IMR-90 (cell line): Measurements from ENCODE around the gene HRH2. TPM values are rescaled to one million over a fixed set of nuclear protein-coding genes. Genes with fewer than 3 reads are reported as not detected.

Experiments
- ATAC-seq: fragments of 200-7000 bp; cut with Tn5 transposase; 2 replicates; pipeline ENCODE4 v1.9.1; 2020; ENCODE audit warnings: low read depth, mild to moderate bottlenecking, moderate library complexity
- BruUV-seq: library from RNA; stranded (reverse); fragments of 400-500 nt; replicated peaks from 2 replicates; lab custom pipeline; 2021; lab: Mats Ljungman, UMichigan
- CTCF ChIA-PET: fragments of 300-600 bp; formaldehyde crosslinking; extraction: SDS; loops from one replicate; lab custom pipeline; 2021; ENCODE audit warnings: antibody characterized with exemption; lab: Yijun Ruan, JAX
- POLR2A ChIA-PET: fragments of 300-600 bp; sonication (Branson Sonifier 250); formaldehyde crosslinking; loops from one replicate; lab custom pipeline; 2022; ENCODE audit warnings: antibody characterized with exemption; ENCODE audit not compliant: unreplicated experiment; lab: Charles Lee
- DNase-seq: peaks from one replicate; pipeline ENCODE4 v3.0.0; 2013
- H2AFZ ChIP-seq: replicated peaks from 2 replicates; pipeline ENCODE3; 2013; ENCODE audit warnings: low read length, mild to moderate bottlenecking; ENCODE audit not compliant: poor library complexity
- H2AK5ac ChIP-seq: 2 replicates; pipeline ENCODE4 v1.6.1; 2013; ENCODE audit warnings: low read depth, low read length, inconsistent platforms
- H2AK9ac ChIP-seq: replicated peaks from 2 replicates; pipeline ENCODE3; 2013; ENCODE audit warnings: mild to moderate bottlenecking, low read depth, low read length, moderate library complexity; ENCODE audit not compliant: poor library complexity
- H2BK120ac ChIP-seq: 2 replicates; pipeline ENCODE4 v1.6.1; 2013; ENCODE audit warnings: low read depth, low read length, inconsistent platforms
- H2BK15ac ChIP-seq: 3 replicates; pipeline ENCODE4 v1.6.1; 2013; ENCODE audit warnings: low read depth, low read length, inconsistent platforms
- H2BK20ac ChIP-seq: 2 replicates; pipeline ENCODE4 v1.6.1; 2013; ENCODE audit warnings: low read depth, mild to moderate bottlenecking, inconsistent platforms, low read length, moderate library complexity
- H2BK5ac ChIP-seq: 2 replicates; pipeline ENCODE4 v1.6.1; 2013; ENCODE audit warnings: mild to moderate bottlenecking, low read depth, low read length, inconsistent platforms; ENCODE audit not compliant: poor library complexity, severe bottlenecking
- H3K14ac ChIP-seq: replicated peaks from 2 replicates; pipeline ENCODE4 v1.6.1; 2013; ENCODE audit warnings: low read depth, low read length, inconsistent platforms
- H3K18ac ChIP-seq: 2 replicates; pipeline ENCODE4 v1.6.1; 2013; ENCODE audit warnings: low read depth, low read length, control low read depth
- H3K23ac ChIP-seq: 2 replicates; pipeline ENCODE4 v1.6.1; 2013; ENCODE audit warnings: low read depth, low read length, inconsistent platforms
- H3K27ac ChIP-seq: 2 replicates; pipeline ENCODE4 v1.5.1; 2013; ENCODE audit warnings: mild to moderate bottlenecking, control low read depth, low read length; ENCODE audit not compliant: insufficient read depth
- H3K27me3 ChIP-seq: 2 replicates; pipeline ENCODE4 v1.6.1; 2013; ENCODE audit warnings: low read length; ENCODE audit not compliant: control insufficient read depth, insufficient read depth
- H3K36me3 ChIP-seq: 2 replicates; pipeline ENCODE4 v1.6.1; 2013; ENCODE audit warnings: low read length, mixed read lengths; ENCODE audit not compliant: control insufficient read depth, insufficient read depth
- H3K4ac ChIP-seq: 2 replicates; pipeline ENCODE4 v1.6.1; 2013; ENCODE audit warnings: low read depth, low read length, inconsistent platforms
- H3K4me1 ChIP-seq: 2 replicates; pipeline ENCODE4 v1.6.1; 2013; ENCODE audit warnings: low read length, mixed read lengths; ENCODE audit not compliant: control insufficient read depth, insufficient read depth
- H3K4me2 ChIP-seq: 2 replicates; pipeline ENCODE4 v1.6.1; 2013; ENCODE audit warnings: low read depth, mild to moderate bottlenecking, control low read depth, low read length, moderate library complexity
- H3K4me3 ChIP-seq: 2 replicates; pipeline ENCODE4 v1.5.1; 2013; ENCODE audit warnings: low read depth, mild to moderate bottlenecking, control low read depth, low read length, moderate library complexity; ENCODE audit not compliant: insufficient read depth
- H3K56ac ChIP-seq: 2 replicates; pipeline ENCODE4 v1.6.1; 2013; ENCODE audit warnings: low read length, inconsistent platforms; ENCODE audit not compliant: insufficient read depth; ENCODE audit errors: extremely low read depth
- H3K79me1 ChIP-seq, 2 experiments: 2 replicates each; pipeline ENCODE4 v1.6.1; 2013; ENCODE audit warnings: low read length in 2 of 2, inconsistent platforms in 1 of 2, low read depth in 1 of 2
- H3K9ac ChIP-seq: 2 replicates; pipeline ENCODE4 v1.6.1; 2013; ENCODE audit warnings: low read depth, low read length, control low read depth
- H3K9me1 ChIP-seq: 2 replicates; pipeline ENCODE4 v1.6.1; 2013; ENCODE audit warnings: low read length, inconsistent platforms; ENCODE audit not compliant: insufficient read depth
- H3K9me3 ChIP-seq: 2 replicates; pipeline ENCODE4 v1.6.1; 2013; ENCODE audit warnings: low read length; ENCODE audit not compliant: control insufficient read depth, insufficient read depth
- H4K20me1 ChIP-seq: 2 replicates; pipeline ENCODE4 v1.6.1; 2013; ENCODE audit warnings: low read length, inconsistent platforms; ENCODE audit not compliant: insufficient read depth
- H4K5ac ChIP-seq: 2 replicates; pipeline ENCODE4 v1.6.1; 2013; ENCODE audit warnings: mild to moderate bottlenecking, low read depth, low read length, control low read depth
- H4K8ac ChIP-seq, 2 experiments: 2 replicates each; pipeline ENCODE4 v1.6.1; 2013; ENCODE audit warnings: low read depth in 2 of 2, low read length in 2 of 2, control low read depth in 1 of 2, inconsistent platforms in 1 of 2
- H4K91ac ChIP-seq: 2 replicates; pipeline ENCODE4 v1.6.1; 2013; ENCODE audit warnings: low read depth, low read length, inconsistent platforms; ENCODE audit not compliant: insufficient read depth
- BHLHE40 ChIP-seq: fragments of 150-350 bp; IDR thresholded peaks from 2 replicates; pipeline ENCODE4 v1.6.1; 2016; ENCODE audit warnings: mild to moderate bottlenecking, low read depth, low read length
- CEBPB ChIP-seq: IDR thresholded peaks from 2 replicates; pipeline ENCODE4 v1.6.1; 2012; ENCODE audit warnings: low read depth, low read length, improper control_type of control experiment
- CHD1 ChIP-seq: IDR thresholded peaks from 2 replicates; pipeline ENCODE4 v1.6.1; 2012; ENCODE audit warnings: low read depth, low read length, improper control_type of control experiment
- CTCF ChIP-seq: conservative IDR thresholded peaks from 2 replicates; pipeline ENCODE4 v1.5.1; 2012; ENCODE audit warnings: mild to moderate bottlenecking, low read depth, low read length, improper control_type of control experiment
- FOS ChIP-seq: fragments of 150-350 bp; IDR thresholded peaks from 2 replicates; pipeline ENCODE4 v1.6.1; 2016; ENCODE audit warnings: low read depth, low read length
- MAFK ChIP-seq: IDR thresholded peaks from 2 replicates; pipeline ENCODE4 v1.6.1; 2012; ENCODE audit warnings: low read depth, low read length, improper control_type of control experiment
- MAZ ChIP-seq: IDR thresholded peaks from 2 replicates; pipeline ENCODE4 v1.6.1; 2012; ENCODE audit warnings: low read depth, mild to moderate bottlenecking, low read length, improper control_type of control experiment, moderate library complexity, borderline replicate concordance
- MXI1 ChIP-seq: IDR thresholded peaks from 2 replicates; pipeline ENCODE4 v1.6.1; 2012; ENCODE audit warnings: low read depth, mild to moderate bottlenecking, low read length, moderate library complexity, borderline replicate concordance
- NFE2L2 ChIP-seq: fragments of 150-350 bp; IDR thresholded peaks from 2 replicates; pipeline ENCODE4 v1.6.1; 2016; ENCODE audit warnings: low read depth, mild to moderate bottlenecking, low read length
- POLR2A ChIP-seq: IDR thresholded peaks from 2 replicates; pipeline ENCODE4 v1.6.1; 2012; ENCODE audit warnings: mild to moderate bottlenecking, low read depth, low read length
- RAD21 ChIP-seq: IDR thresholded peaks from 2 replicates; pipeline ENCODE4 v1.6.1; 2012; ENCODE audit warnings: low read length, improper control_type of control experiment
- RCOR1 ChIP-seq: IDR thresholded peaks from 2 replicates; pipeline ENCODE4 v1.6.1; 2012; ENCODE audit warnings: mild to moderate bottlenecking, low read length, improper control_type of control experiment; ENCODE audit not compliant: insufficient replicate concordance
- RFX5 ChIP-seq: IDR thresholded peaks from 2 replicates; pipeline ENCODE4 v1.8.0; 2012; ENCODE audit warnings: low read depth, mild to moderate bottlenecking, low read length, moderate library complexity
- SMC3 ChIP-seq: fragments of 150-350 bp; IDR thresholded peaks from 2 replicates; pipeline ENCODE4 v1.6.1; 2016; ENCODE audit warnings: low read depth, mild to moderate bottlenecking, antibody characterized with exemption, low read length, moderate library complexity
- WGBS, 2 experiments: methylation state at CpG; one replicate each; pipeline versions ENCODE4 v1.1.5 to v1.1.7; 2013; ENCODE audit warnings: missing lambda C conversion rate in 2 of 2; ENCODE audit not compliant: insufficient read length in 1 of 2; ENCODE audit errors: extremely low coverage in 2 of 2; 5-methylcytosine and 5-hydroxymethylcytosine counted together
- dilution Hi-C: fragments of 300-500 bp; cut with HindIII; formaldehyde crosslinking; loops from one replicate; pipeline ENCODE4 v1.14.3; 2018; ENCODE audit warnings: low sequenced_read_pairs; ENCODE audit not compliant: unreplicated experiment
- in situ Hi-C: fragments of 300-500 bp; cut with MboI; formaldehyde crosslinking; loops from 3 replicates; pipeline ENCODE4 v1.14.3; 2019; ENCODE audit warnings: low sequenced_read_pairs, inconsistent platforms, mixed read lengths
- intact Hi-C: fragments of 100-400 bp; cut with micrococcal nuclease; formaldehyde crosslinking; loops from 2 replicates; pipeline ENCODE4 v1.10.0; 2022
- polyA plus RNA-seq, 3 experiments: library from polyadenylated mRNA; depleted of rRNA; stranded (reverse); fragments of >200 nt; gene quantifications; 2 replicates each; pipeline ENCODE4 v1.2.3, GENCODE V29; 2012; ENCODE audit warnings: low replicate concordance in 1 of 3
- total RNA-seq: library from RNA; depleted of rRNA; stranded (reverse); fragments of >200 nt; gene quantifications from 2 replicates; pipeline ENCODE4 v1.2.3, GENCODE V29; 2012
- TF ChIP-seq, protein P1 (sequence below): fragments of 150-350 bp; IDR thresholded peaks from 2 replicates; pipeline ENCODE4 v1.6.1; 2017; ENCODE audit warnings: mild to moderate bottlenecking, antibody characterized with exemption, low read length, low read depth
- TF ChIP-seq, protein P2 (sequence below): fragments of 150-350 bp; IDR thresholded peaks from 2 replicates; pipeline ENCODE4 v1.6.1; 2016; ENCODE audit warnings: low read depth, mild to moderate bottlenecking, low read length, moderate library complexity, borderline replicate concordance

Gene HRH2
- total and polyA plus RNA-seq, 2 of the 4 experiments (the other 2 are of a cell fraction) = not detected

DNA sequence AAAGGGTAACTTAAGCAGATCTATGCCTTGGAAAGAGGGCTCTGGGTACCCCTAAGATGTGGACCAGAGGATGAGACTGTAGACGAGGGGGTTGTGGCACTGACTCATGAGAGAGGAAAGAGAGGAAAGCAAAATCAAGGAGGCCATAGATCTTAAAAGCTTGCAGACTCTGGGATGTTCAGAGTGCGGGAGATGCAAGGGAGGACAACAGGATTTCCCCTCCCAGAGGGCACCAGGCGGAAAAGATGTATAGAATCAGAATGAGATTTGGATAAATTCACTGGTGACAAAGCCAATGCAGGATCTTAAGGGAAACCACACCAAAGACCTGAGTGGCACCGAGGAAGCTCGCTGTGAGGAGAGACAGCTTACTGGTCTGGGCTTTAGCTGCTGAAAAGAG lies 27.1 kb downstream of the HRH2 start:
- Histone ChIP-seq H3K18ac (no peak overlapping the region), H4K20me1 (no peaks in the 10 kb centered on the region), H3K9me1 (no peaks in the 10 kb centered on the region), H2AFZ (no peak overlapping the region), H3K4me2 (no peak overlapping the region), H3K56ac (no peak overlapping the region), H3K9ac (no peak overlapping the region), H2BK5ac (no peak overlapping the region), H2BK20ac (no peak overlapping the region), H2AK9ac (no peak overlapping the region), H3K27me3 (no peaks in the 10 kb centered on the region), H2AK5ac (no peak overlapping the region), H4K91ac (no peak overlapping the region), H3K9me3 (peaks cover 10% of the 10 kb centered on the region), H3K4ac (no peak overlapping the region), H3K4me1 (no peaks in the 10 kb centered on the region), H2BK15ac (no peak overlapping the region), H3K4me3 (no peak overlapping the region), H4K5ac (no peak overlapping the region), H4K8ac (no peak overlapping the region), H3K36me3 (no peaks in the 10 kb centered on the region), H3K14ac (no peak overlapping the region), H2BK120ac (no peak overlapping the region), H3K27ac (no peak overlapping the region), H3K79me1 (no peaks in the 10 kb centered on the region), H3K23ac (no peak overlapping the region)
- WGBS, 2 experiments = 10% methylated on average over 2 of the region's 5 CpGs; no CpG with 5 or more reads in 1 of the 2 experiments
- in situ Hi-C loops = no loop called here
- POLR2A ChIA-PET = no interaction called here
- dilution Hi-C loops = no loop called here
- ATAC-seq = no peak
- no peak for DNase-seq
- no TSS peak for BruUV-seq
- CTCF ChIA-PET = no interaction called here
- TF ChIP-seq RCOR1 (no peak), POLR2A (no peak), MAFK (no peak), FOS (no peak), SMC3 (no peak), MXI1 (no peak), NFE2L2 (no peak), CEBPB (no peak), MAZ (no peak), CTCF (no peak), BHLHE40 (no peak), CHD1 (no peak), RFX5 (no peak), RAD21 (no peak)
- TF ChIP-seq, protein P1, sequence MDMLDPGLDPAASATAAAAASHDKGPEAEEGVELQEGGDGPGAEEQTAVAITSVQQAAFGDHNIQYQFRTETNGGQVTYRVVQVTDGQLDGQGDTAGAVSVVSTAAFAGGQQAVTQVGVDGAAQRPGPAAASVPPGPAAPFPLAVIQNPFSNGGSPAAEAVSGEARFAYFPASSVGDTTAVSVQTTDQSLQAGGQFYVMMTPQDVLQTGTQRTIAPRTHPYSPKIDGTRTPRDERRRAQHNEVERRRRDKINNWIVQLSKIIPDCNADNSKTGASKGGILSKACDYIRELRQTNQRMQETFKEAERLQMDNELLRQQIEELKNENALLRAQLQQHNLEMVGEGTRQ = no peak
- TF ChIP-seq, protein P2, sequence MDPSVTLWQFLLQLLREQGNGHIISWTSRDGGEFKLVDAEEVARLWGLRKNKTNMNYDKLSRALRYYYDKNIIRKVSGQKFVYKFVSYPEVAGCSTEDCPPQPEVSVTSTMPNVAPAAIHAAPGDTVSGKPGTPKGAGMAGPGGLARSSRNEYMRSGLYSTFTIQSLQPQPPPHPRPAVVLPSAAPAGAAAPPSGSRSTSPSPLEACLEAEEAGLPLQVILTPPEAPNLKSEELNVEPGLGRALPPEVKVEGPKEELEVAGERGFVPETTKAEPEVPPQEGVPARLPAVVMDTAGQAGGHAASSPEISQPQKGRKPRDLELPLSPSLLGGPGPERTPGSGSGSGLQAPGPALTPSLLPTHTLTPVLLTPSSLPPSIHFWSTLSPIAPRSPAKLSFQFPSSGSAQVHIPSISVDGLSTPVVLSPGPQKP = no peak
- intact Hi-C loops = no loop called here
